HG03103 (cell line): ENCODE data around the gene IGSF9B.

ENCODE experiments used
- ATAC-seq: cut with Tn5 transposase; IDR thresholded peaks from one replicate; pipeline ENCODE4 v1.9.1; 2021; ENCODE audit warnings: low read depth; ENCODE audit not compliant: unreplicated experiment

IGSF9B gene

GRCh38 chr11:133985981-133986944 is 29.5 kb upstream of the IGSF9B start:
- ATAC-seq: no peak

- no peak for ATAC-seq
Observed at GRCh38 chr11:133984828-133985227, 28.1 kb upstream of the IGSF9B start.

- ATAC-seq: no peak
Observed at GRCh38 chr11:133983660-133984316, 27.0 kb upstream of the IGSF9B start.

- ATAC-seq: no peak
Observed at GRCh38 chr11:133982876-133983275, 26.1 kb upstream of the IGSF9B start.

- no peak for ATAC-seq
Observed at GRCh38 chr11:133982151-133982550, 25.4 kb upstream of the IGSF9B start.

- no peak for ATAC-seq
Observed at GRCh38 chr11:133981156-133981555, 24.4 kb upstream of the IGSF9B start.

GRCh38 chr11:133980665-133981064 is 23.9 kb upstream of the IGSF9B start:
- no peak for ATAC-seq

GRCh38 chr11:133978794-133979193 is 22.0 kb upstream of the IGSF9B start:
- no peak for ATAC-seq

GRCh38 chr11:133977067-133977677 is 20.4 kb upstream of the IGSF9B start:
- peak; percentile 99 for ATAC-seq

GRCh38 chr11:133975488-133975849 is 18.7 kb upstream of the IGSF9B start:
- ATAC-seq: no peak

- ATAC-seq: no peak
Observed at GRCh38 chr11:133974836-133975487, 18.2 kb upstream of the IGSF9B start.

- ATAC-seq: no peak
Observed at GRCh38 chr11:133971881-133972280, 15.1 kb upstream of the IGSF9B start.

- no peak for ATAC-seq
Observed at GRCh38 chr11:133969112-133969511, 12.3 kb upstream of the IGSF9B start.

- ATAC-seq: no peak
Observed at GRCh38 chr11:133968300-133968699, 11.5 kb upstream of the IGSF9B start.

GRCh38 chr11:133967599-133968238 is 11.0 kb upstream of the IGSF9B start:
- no peak for ATAC-seq

- ATAC-seq: peak; percentile 41
Observed at GRCh38 chr11:133966921-133967598, 10.3 kb upstream of the IGSF9B start.

- ATAC-seq: no peak
Observed at GRCh38 chr11:133966172-133966651, 9.4 kb upstream of the IGSF9B start.

GRCh38 chr11:133965031-133965601 is 8.3 kb upstream of the IGSF9B start:
- no peak for ATAC-seq

- no peak for ATAC-seq
Observed at GRCh38 chr11:133964356-133964755, 7.6 kb upstream of the IGSF9B start.
